BE2C (cell line): ENCODE data around the gene DNLZ.

ENCODE experiments used
- DNase-seq: peaks from one replicate; pipeline ENCODE4 v3.0.0-alpha.2; 2020
- H3K27me3 ChIP-seq: fragments of 250-450 bp; sonication (Bioruptor Pico); 2 replicates; pipeline ENCODE4 v1.5.1; 2020; ENCODE audit warnings: mild to moderate bottlenecking
- H3K36me3 ChIP-seq: fragments of 250-450 bp; sonication (Bioruptor Pico); 2 replicates; pipeline ENCODE4 v1.5.1; 2020; ENCODE audit warnings: mild to moderate bottlenecking
- H3K4me1 ChIP-seq: fragments of 250-450 bp; sonication (Bioruptor Pico); 2 replicates; pipeline ENCODE4 v1.5.1; 2020
- H3K4me3 ChIP-seq: 2 replicates; pipeline ENCODE4 v1.5.1; 2011; ENCODE audit warnings: low read depth, low read length
- H3K9me3 ChIP-seq: fragments of 250-450 bp; sonication (Bioruptor Pico); 2 replicates; pipeline ENCODE4 v1.5.1; 2020
- TF ChIP-seq, protein P1 (sequence below): IDR thresholded peaks from 2 replicates; pipeline ENCODE4 v1.5.1; 2012; ENCODE audit warnings: mild to moderate bottlenecking, low read depth, low read length

Gene DNLZ

GRCh38 chr9:136309806-136310220 is 53.7 kb downstream of the DNLZ start:
- Histone ChIP-seq H3K27me3 (no peaks in the 10 kb centered on the region), H3K9me3 (peaks cover 2% of the 10 kb centered on the region; the same call in 1 of the 2 replicates), H3K36me3 (no peaks in the 10 kb centered on the region), H3K4me3 (no peak overlapping the region), H3K4me1 (peaks cover 20% of the 10 kb centered on the region)
- TF ChIP-seq, protein P1, sequence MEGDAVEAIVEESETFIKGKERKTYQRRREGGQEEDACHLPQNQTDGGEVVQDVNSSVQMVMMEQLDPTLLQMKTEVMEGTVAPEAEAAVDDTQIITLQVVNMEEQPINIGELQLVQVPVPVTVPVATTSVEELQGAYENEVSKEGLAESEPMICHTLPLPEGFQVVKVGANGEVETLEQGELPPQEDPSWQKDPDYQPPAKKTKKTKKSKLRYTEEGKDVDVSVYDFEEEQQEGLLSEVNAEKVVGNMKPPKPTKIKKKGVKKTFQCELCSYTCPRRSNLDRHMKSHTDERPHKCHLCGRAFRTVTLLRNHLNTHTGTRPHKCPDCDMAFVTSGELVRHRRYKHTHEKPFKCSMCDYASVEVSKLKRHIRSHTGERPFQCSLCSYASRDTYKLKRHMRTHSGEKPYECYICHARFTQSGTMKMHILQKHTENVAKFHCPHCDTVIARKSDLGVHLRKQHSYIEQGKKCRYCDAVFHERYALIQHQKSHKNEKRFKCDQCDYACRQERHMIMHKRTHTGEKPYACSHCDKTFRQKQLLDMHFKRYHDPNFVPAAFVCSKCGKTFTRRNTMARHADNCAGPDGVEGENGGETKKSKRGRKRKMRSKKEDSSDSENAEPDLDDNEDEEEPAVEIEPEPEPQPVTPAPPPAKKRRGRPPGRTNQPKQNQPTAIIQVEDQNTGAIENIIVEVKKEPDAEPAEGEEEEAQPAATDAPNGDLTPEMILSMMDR = no peak
- DNase-seq = no peak
